ENCODE data around the gene HINT3.
A peak's percentile ranks its signal among the peaks of the same experiment; 100 is the strongest.
"Not testable (repeated sequence)": the region's sequence is repeated elsewhere in the genome, so short reads cannot be mapped to it uniquely, and the experiment has no call there.

Gene HINT3

GRCh38 chr6:125940247-125941041 is 16.1 kb upstream of the HINT3 start:
- DNase-seq, result no peak

- DNase-seq, result no peak
Measured at GRCh38 chr6:125942672-125943527, 13.7 kb upstream of the HINT3 start.

- DNase-seq, result no peak
Measured at GRCh38 chr6:125943528-125944433, 12.8 kb upstream of the HINT3 start.

- no peak for DNase-seq
Measured at GRCh38 chr6:125944434-125944816, 12.1 kb upstream of the HINT3 start.

- no peak for DNase-seq
Measured at GRCh38 chr6:125944896-125945295, 11.7 kb upstream of the HINT3 start.

GRCh38 chr6:125945378-125946141 is 11.0 kb upstream of the HINT3 start:
- DNase-seq, result no peak

GRCh38 chr6:125947615-125948014 is 9.0 kb upstream of the HINT3 start:
- no peak for DNase-seq

- DNase-seq, result no peak
Measured at GRCh38 chr6:125948455-125948854, 8.1 kb upstream of the HINT3 start.

- DNase-seq, result no peak
Measured at GRCh38 chr6:125949069-125949468, 7.5 kb upstream of the HINT3 start.

- DNase-seq, result no peak
Measured at GRCh38 chr6:125950293-125950692, 6.3 kb upstream of the HINT3 start.

GRCh38 chr6:125950716-125951115 is 5.9 kb upstream of the HINT3 start:
- not testable (repeated sequence) for DNase-seq

GRCh38 chr6:125951323-125951722 is 5.2 kb upstream of the HINT3 start:
- no peak for DNase-seq

- DNase-seq, result no peak
Measured at GRCh38 chr6:125952764-125953501, 3.6 kb upstream of the HINT3 start.

GRCh38 chr6:125953502-125953875 is 3.1 kb upstream of the HINT3 start:
- peak; percentile 60 for DNase-seq

GRCh38 chr6:125954735-125955339 is 1.7 kb upstream of the HINT3 start:
- no peak for DNase-seq

- no peak for DNase-seq
Measured at GRCh38 chr6:125955973-125956372, 597 bp upstream of the HINT3 start.

GRCh38 chr6:125957391-125957693 is 772 bp downstream of the HINT3 start:
- no peak for DNase-seq

- no peak for DNase-seq
Measured at GRCh38 chr6:125957845-125958244, 1.3 kb downstream of the HINT3 start.

- no peak for DNase-seq
Measured at GRCh38 chr6:125959041-125959440, 2.5 kb downstream of the HINT3 start.

GRCh38 chr6:125961117-125961516 is 4.5 kb downstream of the HINT3 start:
- DNase-seq, result no peak

GRCh38 chr6:125962900-125963497 is 6.4 kb downstream of the HINT3 start:
- DNase-seq, result no peak

All from NCI-H2171 (cell line).